OCI-LY7 (cell line): ENCODE results near the gene HYOU1. TPM values are rescaled to one million over a fixed set of nuclear protein-coding genes. Genes with fewer than 3 reads are reported as not detected.

ENCODE experiments used
- BruUV-seq: library from RNA; stranded (reverse); fragments of 400-500 nt; replicated peaks from 2 replicates; lab custom pipeline; 2021; lab: Mats Ljungman, UMichigan
- CTCF ChIA-PET: fragments of 300-600 bp; sonication (Branson Sonifier 250); formaldehyde crosslinking; loops from one replicate; lab custom pipeline; 2022; ENCODE audit warnings: antibody characterized with exemption; ENCODE audit not compliant: unreplicated experiment; lab: Charles Lee
- POLR2A ChIA-PET: fragments of 300-600 bp; sonication (Branson Sonifier 250); formaldehyde crosslinking; loops from one replicate; lab custom pipeline; 2022; ENCODE audit warnings: antibody characterized with exemption; lab: Charles Lee
- DNase-seq: peaks from one replicate; pipeline ENCODE4 v3.0.0-alpha.2; 2015; ENCODE audit warnings: low spot score
- H2AFZ ChIP-seq: fragments of 200-600 bp; sonication (generic), shearing (Covaris generic); 2 replicates; pipeline ENCODE4 v1.6.1; 2014; ENCODE audit warnings: mild to moderate bottlenecking, antibody characterized with exemption, low read length, moderate library complexity
- H3K27ac ChIP-seq: fragments of 200-600 bp; sonication (generic); 2 replicates; pipeline ENCODE4 v1.5.1; 2014; ENCODE audit warnings: mixed run types, low read depth, mild to moderate bottlenecking, moderate library complexity, low read length, inconsistent platforms; ENCODE audit not compliant: poor library complexity, severe bottlenecking
- H3K36me3 ChIP-seq: fragments of 200-600 bp; sonication (generic); 2 replicates; pipeline ENCODE4 v1.6.1; 2014; ENCODE audit warnings: mild to moderate bottlenecking, antibody characterized with exemption, low read length, moderate library complexity, mixed read lengths; ENCODE audit not compliant: insufficient read depth
- H3K4me1 ChIP-seq: fragments of 200-600 bp; sonication (generic); 2 replicates; pipeline ENCODE4 v1.5.1; 2014; ENCODE audit warnings: mild to moderate bottlenecking, low read length; ENCODE audit not compliant: insufficient read depth, poor library complexity, severe bottlenecking
- H3K4me2 ChIP-seq: fragments of 200-600 bp; sonication (generic); 2 replicates; pipeline ENCODE4 v1.6.1; 2014; ENCODE audit warnings: mild to moderate bottlenecking, low read length
- H3K4me3 ChIP-seq: fragments of 200-600 bp; sonication (generic); 2 replicates; pipeline ENCODE4 v1.5.1; 2014; ENCODE audit warnings: mild to moderate bottlenecking, low read depth, low read length; ENCODE audit not compliant: poor library complexity, severe bottlenecking
- H3K79me2 ChIP-seq: fragments of 200-600 bp; sonication (generic); 2 replicates; pipeline ENCODE4 v1.6.1; 2016; ENCODE audit warnings: low read depth, mild to moderate bottlenecking, low read length, moderate library complexity, mixed read lengths; ENCODE audit not compliant: insufficient read depth
- H3K9me2 ChIP-seq: fragments of 200-600 bp; sonication (generic); 2 replicates; pipeline ENCODE4 v1.6.1; 2016; ENCODE audit warnings: mild to moderate bottlenecking, low read length, mixed read lengths; ENCODE audit not compliant: insufficient read depth
- H3K9me3 ChIP-seq: fragments of 200-600 bp; sonication (generic); 2 replicates; pipeline ENCODE4 v1.6.1; 2014; ENCODE audit warnings: mild to moderate bottlenecking, mixed run types, low read length, mixed read lengths
- H4K20me1 ChIP-seq: fragments of 200-600 bp; sonication (generic); 2 replicates; pipeline ENCODE4 v1.6.1; 2014; ENCODE audit warnings: mild to moderate bottlenecking, antibody characterized with exemption, low read length, moderate library complexity, mixed read lengths; ENCODE audit not compliant: insufficient read depth
- EZH2phosphoT487 ChIP-seq: fragments of 200-600 bp; sonication (generic); IDR thresholded peaks from 2 replicates; pipeline ENCODE4 v1.6.1; 2018; ENCODE audit warnings: low read depth, borderline replicate concordance, mild to moderate bottlenecking, mixed run types, antibody characterized with exemption, low read length, moderate library complexity, mixed read lengths
- intact Hi-C: fragments of 100-400 bp; cut with micrococcal nuclease; formaldehyde crosslinking; loops from one replicate; pipeline ENCODE4 v1.10.0; 2022; ENCODE audit not compliant: unreplicated experiment
- total RNA-seq, 2 experiments: library from RNA; depleted of rRNA in 1 of 2; stranded (reverse); fragments of >200 nt in 1 of 2; shearing (Covaris generic) in 1 of 2; gene quantifications; 2 replicates each; pipeline ENCODE4 v1.2.3, GENCODE V29; 2014 to 2022
- TF ChIP-seq, protein P1 (sequence below): fragments of 200-600 bp; sonication (generic); conservative IDR thresholded peaks from 2 replicates; pipeline ENCODE4 v1.5.1; 2014; ENCODE audit warnings: mild to moderate bottlenecking, antibody characterized with exemption, low read length, moderate library complexity, mixed read lengths

Gene HYOU1
- total RNA-seq, 2 experiments from 2014 or later: 86.6 to 117 TPM

DNA sequence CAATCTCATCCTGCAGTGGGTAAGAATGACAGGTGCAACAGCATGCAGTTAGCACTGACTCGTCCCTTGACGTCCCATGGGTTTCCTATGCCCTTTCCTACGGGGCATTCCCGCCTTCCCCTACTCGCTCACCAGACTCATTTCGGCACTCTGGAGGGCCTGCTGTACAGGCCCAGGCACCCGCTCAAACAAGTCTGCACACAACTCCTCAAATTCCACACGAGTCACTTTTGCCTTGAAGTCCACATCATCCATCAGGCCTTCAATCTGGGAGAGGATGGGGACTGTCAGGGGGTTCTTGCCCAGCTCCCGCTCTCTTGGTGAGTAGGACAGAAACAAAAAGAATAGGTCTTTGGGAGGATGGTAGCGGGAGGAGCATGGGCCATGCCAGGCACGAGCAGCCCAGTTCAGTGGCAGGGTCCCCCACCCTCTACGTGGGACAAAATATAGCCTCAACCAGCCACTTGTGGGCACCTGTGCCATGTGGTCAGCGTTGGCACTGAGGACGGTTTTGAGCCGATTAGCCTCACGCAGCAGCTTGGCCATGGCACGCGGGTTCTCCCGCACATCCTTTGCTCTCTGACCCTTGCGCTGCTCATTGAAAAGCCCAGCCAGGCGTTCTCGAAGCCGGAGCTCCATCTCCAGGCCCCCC is 4.7 kb downstream of the HYOU1 start:
- POLR2A ChIA-PET: interaction anchor here (0.5 kb wide), 1 partner anchor 101 kb away, joined by 3 read pairs; no protein-coding TSS in a partner anchor
- H3K79me2 ChIP-seq: peaks cover 15% of the 10 kb centered on the region
- no peak for DNase-seq
- intact Hi-C loops: no loop called here
- no peak overlapping the region for H2AFZ ChIP-seq
- H3K4me3 ChIP-seq: no peak overlapping the region
- no peaks in the 10 kb centered on the region for H3K9me3 ChIP-seq
- H3K27ac ChIP-seq: no peak overlapping the region
- peaks cover 6% of the 10 kb centered on the region for H3K4me1 ChIP-seq
- peaks cover 85% of the 10 kb centered on the region for H3K36me3 ChIP-seq
- no peaks in the 10 kb centered on the region for H4K20me1 ChIP-seq
- CTCF ChIA-PET: no interaction called here
- H3K9me2 ChIP-seq: no peaks in the 10 kb centered on the region
- TF ChIP-seq, protein P1, sequence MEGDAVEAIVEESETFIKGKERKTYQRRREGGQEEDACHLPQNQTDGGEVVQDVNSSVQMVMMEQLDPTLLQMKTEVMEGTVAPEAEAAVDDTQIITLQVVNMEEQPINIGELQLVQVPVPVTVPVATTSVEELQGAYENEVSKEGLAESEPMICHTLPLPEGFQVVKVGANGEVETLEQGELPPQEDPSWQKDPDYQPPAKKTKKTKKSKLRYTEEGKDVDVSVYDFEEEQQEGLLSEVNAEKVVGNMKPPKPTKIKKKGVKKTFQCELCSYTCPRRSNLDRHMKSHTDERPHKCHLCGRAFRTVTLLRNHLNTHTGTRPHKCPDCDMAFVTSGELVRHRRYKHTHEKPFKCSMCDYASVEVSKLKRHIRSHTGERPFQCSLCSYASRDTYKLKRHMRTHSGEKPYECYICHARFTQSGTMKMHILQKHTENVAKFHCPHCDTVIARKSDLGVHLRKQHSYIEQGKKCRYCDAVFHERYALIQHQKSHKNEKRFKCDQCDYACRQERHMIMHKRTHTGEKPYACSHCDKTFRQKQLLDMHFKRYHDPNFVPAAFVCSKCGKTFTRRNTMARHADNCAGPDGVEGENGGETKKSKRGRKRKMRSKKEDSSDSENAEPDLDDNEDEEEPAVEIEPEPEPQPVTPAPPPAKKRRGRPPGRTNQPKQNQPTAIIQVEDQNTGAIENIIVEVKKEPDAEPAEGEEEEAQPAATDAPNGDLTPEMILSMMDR: no peak
- no peak for TF ChIP-seq EZH2phosphoT487
- no peak overlapping the region for H3K4me2 ChIP-seq
- BruUV-seq: no TSS peak

DNA sequence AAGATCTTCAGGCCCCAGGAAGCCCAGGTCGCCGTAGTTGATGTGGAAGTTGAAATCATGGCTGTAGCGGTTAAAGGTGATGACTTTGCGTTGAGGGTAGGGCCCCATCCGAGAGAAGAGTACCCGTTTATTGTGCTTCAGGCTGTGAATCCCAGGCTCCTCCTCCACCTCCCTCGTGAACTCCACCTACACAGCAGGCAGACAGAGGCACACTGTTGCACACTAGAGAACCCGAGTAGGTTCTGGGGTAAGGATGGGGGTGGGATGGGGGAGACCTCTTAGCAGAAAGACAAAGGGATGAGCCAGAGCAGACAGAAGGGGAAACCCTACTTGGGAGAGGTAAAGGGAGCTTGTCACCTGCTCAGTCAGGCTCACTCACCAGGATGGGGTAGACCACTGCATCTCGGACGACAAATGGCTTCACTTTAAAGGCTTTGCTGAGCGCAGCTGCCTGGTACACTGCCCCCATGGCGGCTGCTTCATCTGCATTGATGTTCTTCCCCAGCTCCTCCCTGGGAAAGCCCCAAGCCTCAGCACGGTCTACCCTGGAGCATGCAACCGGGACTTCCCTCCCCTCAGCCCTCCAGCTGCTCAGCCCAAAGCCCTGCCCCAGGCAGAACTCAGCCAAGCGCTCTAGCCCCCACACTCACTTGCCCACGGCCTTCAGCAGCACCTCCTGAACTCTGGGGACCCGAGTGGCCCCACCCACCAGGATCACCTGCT is 5.4 kb downstream of the HYOU1 start:
- no peak overlapping the region for H3K27ac ChIP-seq
- no peak overlapping the region for H3K4me2 ChIP-seq
- no peaks in the 10 kb centered on the region for H3K9me2 ChIP-seq

More for the DNA sequence above, 5.4 kb downstream of the HYOU1 start:
- Histone ChIP-seq H3K4me1 (peaks cover 6% of the 10 kb centered on the region), H4K20me1 (no peaks in the 10 kb centered on the region), H3K36me3 (peaks cover 92% of the 10 kb centered on the region), H3K79me2 (peaks cover 14% of the 10 kb centered on the region), H3K4me3 (no peak overlapping the region), H3K9me3 (no peaks in the 10 kb centered on the region), H2AFZ (no peak overlapping the region)
- POLR2A ChIA-PET: interaction anchor here (1.1 kb wide), 1 partner anchor 16 kb away, joined by 3 read pairs; no protein-coding TSS in a partner anchor
- BruUV-seq: TSS peak; percentile 46
- DNase-seq: no peak
- TF ChIP-seq EZH2phosphoT487: no peak
- TF ChIP-seq, protein P1: no peak
- CTCF ChIA-PET: interaction anchor here (0.6 kb wide), 1 partner anchor 175 kb away, joined by 3 read pairs; no protein-coding TSS in a partner anchor
- intact Hi-C loops: no loop called here
